CD4-positive, alpha-beta T cell treated with Interleukin-17A for 1 hour (primary cell): ENCODE measurements around the gene EFNB1.

Experiments used
- DNase-seq: peaks from one replicate; pipeline ENCODE4 v3.0.0-alpha.2; 2020

EFNB1 gene

DNA sequence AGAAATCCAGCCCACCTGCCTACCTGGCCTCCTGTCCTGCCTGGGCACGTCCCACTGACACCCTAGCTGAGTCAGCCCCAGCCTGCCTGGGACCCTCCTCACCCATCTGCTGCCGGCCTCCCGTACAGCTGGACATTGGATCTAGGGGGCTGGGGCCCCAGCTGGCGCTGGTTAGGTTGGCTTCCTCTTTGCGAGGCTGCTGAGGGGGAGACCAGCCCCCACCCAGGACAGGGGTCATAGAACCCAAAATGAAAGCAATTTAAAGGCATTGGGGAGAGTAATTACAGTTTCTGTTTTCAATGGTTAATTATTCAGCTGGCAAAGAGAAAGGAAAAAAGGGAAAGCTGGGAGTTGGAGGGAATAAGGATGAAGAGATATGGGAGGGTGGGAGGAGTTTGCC, 15.8 kb downstream of the EFNB1 start:
- DNase-seq: no peak

DNA sequence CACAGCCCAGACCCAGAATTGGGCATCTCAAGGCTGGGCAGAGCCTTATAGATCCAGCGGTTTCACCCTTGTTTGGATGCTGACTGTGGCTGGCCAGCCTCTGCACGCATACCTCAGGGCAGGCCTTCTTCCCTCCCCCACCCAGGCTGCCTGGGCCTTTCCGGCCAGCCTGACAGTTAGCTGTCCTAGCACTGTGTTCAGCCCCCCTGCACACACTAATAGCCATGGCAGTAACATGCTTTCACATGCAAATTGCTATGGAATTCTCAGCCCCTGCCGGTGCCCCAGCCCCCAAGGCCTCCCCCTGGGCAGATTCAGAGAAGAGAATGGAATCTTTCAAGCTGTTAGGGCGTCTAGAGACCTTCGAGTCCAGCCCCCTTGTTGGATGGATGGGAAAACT, 17.7 kb downstream of the EFNB1 start:
- DNase-seq: no peak

- no peak for DNase-seq
These were observed 18.4 kb downstream of the EFNB1 start for GRCh38 chrX:68847172-68847571.

DNA sequence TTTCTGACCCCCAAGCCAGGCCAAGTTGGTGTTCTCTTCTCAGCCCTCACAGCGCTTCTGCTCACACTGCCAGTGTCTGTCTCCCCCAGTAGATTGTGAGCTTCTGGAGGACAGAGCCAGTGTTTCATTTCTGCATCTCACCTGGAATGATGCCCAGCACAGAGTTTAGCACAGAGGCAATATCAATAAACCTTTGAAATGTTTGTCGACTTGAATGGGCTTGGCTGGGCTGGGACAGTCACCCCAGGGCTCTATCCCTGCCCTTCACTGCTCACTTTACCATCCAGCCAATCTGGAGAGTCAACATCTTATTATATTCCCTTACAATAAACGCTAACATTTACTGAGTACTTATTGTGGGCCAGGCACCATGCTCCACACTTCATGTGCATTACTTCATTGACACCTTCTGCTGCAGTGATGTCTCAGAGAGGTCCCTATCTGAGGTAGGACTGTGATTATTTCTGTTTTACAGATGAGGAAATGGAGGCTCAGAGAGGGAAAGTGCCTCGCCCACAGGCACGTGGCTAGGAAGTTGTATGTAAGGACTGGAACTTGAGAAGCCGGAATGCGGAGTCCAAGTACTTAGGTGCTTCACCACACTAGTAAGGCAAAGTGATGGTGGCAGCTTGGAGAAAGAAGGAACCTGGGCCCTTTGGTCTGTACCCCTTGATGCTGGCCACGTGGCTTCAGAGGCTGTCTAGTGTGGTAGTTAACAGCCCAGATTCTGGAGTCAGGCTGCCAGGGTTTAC, 19.5 kb downstream of the EFNB1 start:
- no peak for DNase-seq

GRCh38 chrX:68851082-68851481, 22.3 kb downstream of the EFNB1 start:
- DNase-seq: no peak

DNA sequence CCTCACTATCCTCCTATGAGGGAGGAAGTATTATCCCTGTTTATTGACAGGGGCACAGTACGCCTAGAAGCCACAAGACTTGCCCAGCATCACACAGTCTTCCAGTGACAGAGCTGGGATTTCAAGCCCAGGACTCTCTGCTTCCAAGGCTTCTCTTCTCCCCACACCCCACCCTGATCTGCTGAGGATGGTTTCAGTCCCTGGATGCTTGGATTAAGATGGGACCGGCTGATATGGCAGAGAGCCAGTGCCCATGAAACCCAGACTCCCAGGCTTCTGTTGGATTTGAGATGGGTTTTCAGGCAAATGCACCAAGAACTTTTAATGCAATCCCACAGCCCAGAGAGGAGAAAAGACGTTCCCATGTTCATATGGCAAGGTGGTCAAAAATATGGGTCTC, 23.2 kb downstream of the EFNB1 start:
- DNase-seq: no peak

DNA sequence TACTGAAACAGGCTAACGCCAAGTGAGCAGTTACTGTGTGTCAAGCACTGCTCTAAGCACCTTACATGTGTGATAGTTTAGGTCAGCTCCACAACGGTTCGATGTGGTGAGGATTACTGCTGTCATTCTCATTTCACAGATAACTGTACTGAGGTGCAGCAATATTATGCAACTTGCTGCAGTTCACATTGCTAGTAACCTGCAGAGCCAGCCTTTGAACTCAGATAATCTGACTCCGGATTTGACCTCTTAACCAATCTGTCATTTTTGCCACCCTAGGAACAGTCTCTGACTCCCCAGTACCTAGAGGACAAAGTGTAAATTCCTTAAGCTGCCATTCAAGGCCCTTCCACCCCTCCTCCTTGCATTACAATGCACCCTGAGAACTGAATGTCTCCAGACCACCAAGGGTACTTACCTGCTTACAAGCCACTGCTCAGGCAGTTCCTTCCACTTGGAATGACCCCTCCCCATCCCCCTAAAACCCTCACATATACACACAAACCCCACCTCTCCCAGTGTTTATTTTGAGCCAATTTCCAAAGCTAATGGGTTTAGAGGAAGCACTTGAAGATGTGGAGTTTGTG, 24.9 kb downstream of the EFNB1 start:
- DNase-seq: no peak

GRCh38 chrX:68865300-68865699, 36.5 kb downstream of the EFNB1 start:
- no peak for DNase-seq

DNA sequence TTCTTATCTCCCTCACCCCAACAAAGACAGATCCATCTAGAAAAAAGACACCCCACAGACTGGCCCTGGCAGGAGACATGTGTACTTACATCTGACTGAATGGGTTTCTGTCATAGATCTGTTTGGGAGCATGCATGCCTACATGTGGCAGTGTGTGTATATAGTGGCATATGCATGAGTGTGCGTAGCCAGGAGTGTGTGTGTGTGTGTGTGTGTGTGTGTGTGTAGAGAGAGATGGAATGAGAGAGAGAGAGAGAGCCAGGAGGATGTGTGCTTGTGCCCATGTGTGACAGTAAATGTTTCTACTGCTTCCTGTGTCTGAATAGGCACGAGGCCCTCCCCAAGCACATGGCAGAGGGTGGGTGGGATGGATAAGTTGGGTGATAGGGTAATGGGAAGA, 37.1 kb downstream of the EFNB1 start:
- no peak for DNase-seq

GRCh38 chrX:68867458-68868112, 38.8 kb downstream of the EFNB1 start:
- DNase-seq: no peak

DNA sequence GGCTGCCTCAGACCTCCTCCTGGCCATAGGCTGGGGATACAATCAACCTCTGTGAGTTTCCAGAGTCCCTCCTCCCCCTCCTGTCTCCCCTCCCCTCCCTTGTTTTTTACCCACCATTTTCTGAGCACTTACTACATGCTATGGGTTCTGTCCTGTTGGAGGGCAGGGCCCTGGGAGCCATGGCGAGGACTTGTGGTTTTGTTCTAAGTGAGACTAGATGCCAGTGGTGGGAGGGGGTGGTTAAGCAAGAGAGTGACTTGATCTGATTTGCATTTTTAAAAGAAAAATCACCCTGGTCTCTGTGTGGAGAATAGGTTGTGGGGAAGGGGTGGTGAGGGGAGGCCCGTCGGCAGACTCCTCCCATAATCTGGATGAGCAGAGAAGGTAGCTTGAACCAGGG, 39.5 kb downstream of the EFNB1 start:
- DNase-seq: no peak

GRCh38 chrX:68868902-68869800, 40.3 kb downstream of the EFNB1 start:
- DNase-seq: no peak

DNA sequence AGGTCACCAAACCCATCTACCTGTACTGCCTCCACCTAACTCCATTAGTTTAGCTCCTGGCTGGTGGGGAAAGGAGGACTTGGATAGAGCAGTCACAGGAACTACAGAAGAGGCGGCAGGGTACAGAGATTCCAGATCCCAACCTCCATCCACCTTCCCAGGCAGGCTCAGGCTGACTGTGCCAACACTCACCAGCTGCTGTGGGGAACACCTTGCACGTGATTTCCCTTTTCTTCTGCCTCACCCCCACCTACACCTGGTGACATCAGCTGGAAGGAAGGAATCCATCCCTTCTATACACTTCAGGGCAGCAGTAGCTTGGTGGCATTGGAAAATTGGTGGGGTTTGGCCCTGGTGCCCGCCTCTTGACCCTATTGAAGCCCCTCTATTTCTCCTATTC, 41.5 kb downstream of the EFNB1 start:
- DNase-seq: no peak

- DNase-seq: no peak
These were observed 43.4 kb downstream of the EFNB1 start for GRCh38 chrX:68872171-68872570.

DNA sequence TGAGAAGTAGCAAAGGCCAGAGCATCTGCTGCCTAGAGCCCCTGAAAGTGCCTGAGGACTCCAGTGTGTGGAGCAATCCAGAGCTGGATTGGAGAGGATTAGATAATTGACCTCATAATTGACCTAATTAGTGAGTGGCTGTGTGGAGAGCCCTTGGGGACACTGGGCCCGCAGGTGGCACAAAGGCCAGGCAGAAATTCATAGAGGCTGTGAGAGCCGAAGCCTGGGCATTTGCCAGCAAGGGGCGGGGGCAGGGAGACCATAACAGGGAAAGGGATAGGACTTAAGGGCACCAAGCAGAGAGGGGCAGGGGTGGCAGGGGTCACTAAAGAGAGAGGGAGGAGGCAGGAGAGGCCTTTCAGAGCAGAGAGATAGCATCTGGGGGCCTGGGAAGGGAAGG, 45.3 kb downstream of the EFNB1 start:
- no peak for DNase-seq

DNA sequence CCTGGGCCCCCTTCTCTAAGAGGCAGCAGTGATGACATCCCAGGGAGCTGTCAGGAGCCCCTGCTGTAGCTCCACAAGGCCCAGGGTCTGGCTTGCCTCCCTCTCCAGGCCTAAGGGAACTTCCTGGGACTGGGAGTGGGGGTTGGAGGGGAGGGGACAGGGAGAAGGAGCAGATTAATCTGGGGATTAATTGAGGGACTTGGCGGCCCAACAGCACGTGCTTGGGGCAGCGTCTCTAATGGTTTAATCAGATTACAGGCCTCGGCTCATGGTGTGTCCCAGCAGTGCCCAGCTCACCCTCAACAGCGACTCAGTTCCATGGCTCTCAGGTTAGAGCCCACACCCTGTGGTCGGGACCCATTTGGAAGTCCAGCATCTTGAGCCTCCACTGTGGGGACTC, 47.9 kb downstream of the EFNB1 start:
- no peak for DNase-seq

GRCh38 chrX:68877606-68878005, 48.8 kb downstream of the EFNB1 start:
- DNase-seq: no peak

GRCh38 chrX:68878977-68879645, 50.3 kb downstream of the EFNB1 start:
- no peak for DNase-seq

DNA sequence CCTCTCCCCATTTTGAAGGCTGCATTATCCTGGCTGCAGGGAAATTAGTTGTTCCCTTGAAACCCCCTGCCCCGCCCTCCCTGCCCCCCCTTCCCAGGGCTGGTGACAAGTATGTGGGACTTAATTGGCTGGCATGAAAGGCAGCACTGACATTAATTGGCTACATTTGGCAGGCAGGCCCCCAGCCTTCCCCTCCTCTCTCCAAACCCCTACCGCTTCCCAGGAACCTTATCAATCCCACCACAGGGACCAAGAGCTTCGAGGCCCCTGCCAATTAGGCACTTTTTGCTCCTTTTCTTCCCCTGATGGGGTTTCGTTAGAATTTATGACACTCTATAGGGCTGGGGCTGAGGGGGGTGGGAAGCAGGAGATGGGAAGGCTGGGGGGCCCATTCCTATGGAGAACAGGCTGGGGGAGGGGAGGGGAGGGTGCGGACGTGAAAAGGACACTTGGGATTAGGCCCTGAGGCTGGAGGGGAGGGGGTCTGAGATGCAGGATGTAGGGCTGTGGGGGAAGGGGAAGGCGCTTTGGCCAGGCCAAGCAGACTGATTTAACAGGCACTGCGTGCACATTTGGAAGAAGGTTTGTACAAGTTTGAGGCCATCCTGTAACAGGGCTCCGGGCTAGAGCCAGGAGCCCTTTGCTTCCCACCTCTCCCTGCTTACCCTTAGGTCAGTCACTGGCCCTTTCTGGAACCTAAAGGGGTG, 52.2 kb downstream of the EFNB1 start:
- no peak for DNase-seq

- no peak for DNase-seq
These were observed 53.1 kb downstream of the EFNB1 start for GRCh38 chrX:68881911-68882310.

DNA sequence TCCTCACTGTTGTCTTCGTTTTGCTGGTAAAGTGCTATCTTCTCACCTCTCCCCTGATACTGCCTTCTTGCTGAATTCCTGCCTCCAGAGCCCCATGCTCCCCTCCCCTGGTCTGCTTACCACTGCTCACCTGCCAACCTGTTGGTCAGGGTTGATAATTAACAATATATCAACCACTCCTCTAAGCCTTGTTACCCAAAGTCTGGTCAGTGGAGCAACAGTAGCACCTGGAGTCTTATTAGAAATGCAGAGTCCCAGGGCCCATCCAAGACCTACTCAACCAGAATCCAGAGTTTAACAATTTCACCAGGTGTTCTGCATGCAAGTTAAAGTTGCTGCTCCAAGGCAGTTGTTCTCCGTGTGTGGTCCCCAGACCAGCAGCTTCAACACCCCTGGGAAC, 55.0 kb downstream of the EFNB1 start:
- no peak for DNase-seq

- DNase-seq: no peak
These were observed 60.4 kb downstream of the EFNB1 start for GRCh38 chrX:68889249-68889648.
